ENCODE data around the gene RGS3.

The RGS3 gene

DNA sequence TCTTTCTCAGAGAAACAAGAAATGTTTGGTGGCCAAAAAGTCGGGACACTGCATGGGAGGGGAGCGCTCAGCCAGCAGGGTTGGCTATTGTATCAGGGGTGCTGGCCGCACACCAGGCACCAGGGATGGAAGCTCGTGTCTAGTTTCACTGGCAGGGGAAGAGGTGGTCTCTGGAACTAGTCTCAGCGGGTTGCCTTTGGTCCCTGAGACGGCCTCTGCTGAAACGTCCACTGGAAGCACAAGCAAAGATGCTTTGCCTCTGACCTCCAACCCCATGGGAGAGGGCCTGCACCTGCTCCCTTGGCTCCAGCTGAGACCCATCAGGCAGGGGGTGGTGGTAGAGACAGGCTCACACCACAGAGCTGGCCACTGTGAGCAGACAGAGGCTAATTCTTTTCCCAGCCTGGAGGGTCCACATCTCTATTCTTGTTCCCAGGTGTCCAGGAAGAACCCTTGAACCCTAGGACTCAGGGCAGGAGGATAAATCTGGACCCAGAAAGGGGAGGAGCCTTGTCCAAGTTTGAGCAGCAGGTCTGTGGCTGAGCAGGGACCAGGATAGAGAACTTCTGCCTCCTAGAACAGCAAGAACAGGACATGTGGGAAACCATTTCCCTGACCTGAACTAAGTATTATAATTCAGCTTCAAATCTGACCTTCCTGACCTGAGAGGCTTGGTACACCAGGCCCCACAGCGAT lies 102.6 kb downstream of the RGS3 start:
- TF ChIP-seq, protein P1, sequence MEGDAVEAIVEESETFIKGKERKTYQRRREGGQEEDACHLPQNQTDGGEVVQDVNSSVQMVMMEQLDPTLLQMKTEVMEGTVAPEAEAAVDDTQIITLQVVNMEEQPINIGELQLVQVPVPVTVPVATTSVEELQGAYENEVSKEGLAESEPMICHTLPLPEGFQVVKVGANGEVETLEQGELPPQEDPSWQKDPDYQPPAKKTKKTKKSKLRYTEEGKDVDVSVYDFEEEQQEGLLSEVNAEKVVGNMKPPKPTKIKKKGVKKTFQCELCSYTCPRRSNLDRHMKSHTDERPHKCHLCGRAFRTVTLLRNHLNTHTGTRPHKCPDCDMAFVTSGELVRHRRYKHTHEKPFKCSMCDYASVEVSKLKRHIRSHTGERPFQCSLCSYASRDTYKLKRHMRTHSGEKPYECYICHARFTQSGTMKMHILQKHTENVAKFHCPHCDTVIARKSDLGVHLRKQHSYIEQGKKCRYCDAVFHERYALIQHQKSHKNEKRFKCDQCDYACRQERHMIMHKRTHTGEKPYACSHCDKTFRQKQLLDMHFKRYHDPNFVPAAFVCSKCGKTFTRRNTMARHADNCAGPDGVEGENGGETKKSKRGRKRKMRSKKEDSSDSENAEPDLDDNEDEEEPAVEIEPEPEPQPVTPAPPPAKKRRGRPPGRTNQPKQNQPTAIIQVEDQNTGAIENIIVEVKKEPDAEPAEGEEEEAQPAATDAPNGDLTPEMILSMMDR (IDR thresholded peaks at IDR 0.05; ENCODE audit: low read depth, low read length) = no peak
- peak overlapping the region; percentile 68 for H3K4me3 ChIP-seq (ENCODE audit: low read depth, low read length)

DNA sequence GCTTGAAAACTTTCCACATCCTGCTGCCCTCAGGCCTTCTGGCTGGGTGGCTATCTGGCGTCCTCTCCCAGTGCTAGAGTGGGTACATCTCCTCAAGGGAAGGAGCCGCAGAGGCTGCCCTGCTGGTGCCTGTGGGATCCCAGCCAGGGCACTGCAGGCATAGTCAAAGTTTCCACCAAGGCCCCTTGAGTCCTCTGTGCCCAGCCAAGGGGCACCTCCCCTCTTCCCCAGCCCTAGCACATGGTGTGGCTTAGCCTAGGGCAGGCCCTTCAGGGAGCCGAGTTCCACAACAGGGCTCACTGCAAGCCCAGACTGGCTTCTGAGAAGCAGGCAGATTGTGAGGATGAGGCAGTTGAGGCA lies 103.2 kb downstream of the RGS3 start:
- TF ChIP-seq, protein P1 (IDR thresholded peaks at IDR 0.05; ENCODE audit: low read depth, low read length) = no peak
- H3K4me3 ChIP-seq (ENCODE audit: low read depth, low read length) = no peak overlapping the region

DNA sequence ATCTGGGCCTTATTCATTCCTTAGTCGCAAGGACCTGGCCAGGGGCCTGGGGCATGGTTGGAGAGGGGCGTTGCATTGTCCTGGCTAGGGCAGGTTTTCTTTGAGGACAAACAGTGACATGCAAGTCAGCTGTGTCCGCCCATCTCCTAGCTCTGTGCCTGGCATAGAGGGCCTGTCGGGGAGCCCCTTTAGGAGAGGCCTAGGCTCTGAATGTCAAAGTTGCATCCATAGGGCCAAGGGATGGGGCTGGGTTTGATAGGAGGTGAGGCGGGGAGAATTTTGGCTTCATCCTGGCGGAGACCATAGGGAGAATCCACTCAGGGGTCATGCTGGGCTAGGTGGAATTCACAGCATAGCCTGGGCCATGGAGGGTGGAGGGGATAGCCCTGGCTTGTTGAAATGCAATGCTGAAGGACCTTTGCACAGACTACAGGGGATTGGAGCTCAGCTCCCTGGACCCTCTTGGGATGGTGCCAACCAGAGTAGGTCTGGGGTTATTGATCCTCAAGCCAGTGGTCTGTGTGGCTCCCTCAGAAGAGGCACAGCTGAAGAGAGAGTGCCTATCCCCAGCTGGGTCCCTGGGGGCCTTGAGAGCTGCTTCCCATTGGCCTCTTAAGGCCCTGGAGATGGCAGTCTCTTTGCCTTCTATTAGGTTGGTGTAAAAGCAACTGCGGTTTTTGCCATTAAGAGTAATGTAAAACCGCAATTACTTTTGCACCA lies 104.0 kb downstream of the RGS3 start:
- no peak overlapping the region for H3K4me3 ChIP-seq (ENCODE audit: low read depth, low read length)
- TF ChIP-seq, protein P1 (IDR thresholded peaks at IDR 0.05; ENCODE audit: low read depth, low read length) = no peak

DNA sequence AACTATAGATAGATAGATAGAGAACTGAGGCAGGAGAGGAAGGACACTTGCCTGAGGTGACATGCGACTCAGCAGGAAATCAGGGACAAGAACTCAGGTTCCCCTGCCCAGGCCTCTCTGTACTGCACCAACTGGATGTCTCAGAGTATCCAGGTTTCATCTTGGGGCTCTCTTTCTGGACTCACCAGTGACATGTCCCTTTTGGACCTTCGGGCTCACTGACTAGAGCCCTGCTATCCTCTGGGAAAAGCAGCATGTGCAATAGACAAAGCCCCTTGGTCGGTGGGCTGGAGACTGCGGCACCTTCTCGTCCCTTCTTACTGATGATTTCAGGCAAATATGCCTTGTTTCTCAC lies 104.5 kb downstream of the RGS3 start:
- TF ChIP-seq, protein P1 (IDR thresholded peaks at IDR 0.05; ENCODE audit: low read depth, low read length) = no peak
- no peak overlapping the region for H3K4me3 ChIP-seq (ENCODE audit: low read depth, low read length)

DNA sequence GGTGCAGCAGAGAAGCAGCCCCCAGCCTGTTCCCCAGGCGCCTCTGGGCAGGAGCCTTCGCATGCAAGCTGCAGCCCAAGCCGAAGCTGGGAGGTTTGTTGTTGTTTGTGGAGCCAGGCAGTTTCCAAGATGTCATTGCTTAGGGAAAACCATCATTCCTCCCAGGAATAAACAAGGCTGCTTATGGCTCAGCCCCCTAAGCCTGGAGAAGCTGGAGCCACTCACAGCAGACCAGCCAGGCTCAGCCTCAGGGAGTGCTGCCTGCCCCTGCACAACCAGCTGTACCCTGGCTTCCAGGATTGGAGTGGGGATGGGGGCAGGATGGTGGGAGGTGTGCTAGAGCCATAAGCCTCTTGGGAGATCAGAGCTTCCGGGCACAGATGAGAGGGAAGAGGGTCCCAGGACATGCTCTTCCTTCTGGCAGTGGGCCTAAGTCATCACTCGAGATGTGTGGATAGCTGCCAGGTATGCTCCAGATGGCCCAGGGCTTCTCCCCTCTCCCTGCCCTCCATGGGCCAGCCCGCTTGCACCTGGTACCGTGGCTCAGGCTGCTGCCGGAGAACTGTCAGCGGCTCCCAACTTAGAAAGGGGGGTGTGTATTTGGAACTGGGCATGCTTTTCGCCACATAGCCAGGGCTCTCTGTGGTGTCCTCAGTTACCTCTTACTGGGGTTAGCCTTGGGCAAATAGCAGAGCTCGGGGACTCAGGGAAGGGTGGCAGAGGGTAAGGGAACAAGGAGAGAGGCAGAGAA lies 105.2 kb downstream of the RGS3 start:
- no peak overlapping the region for H3K4me3 ChIP-seq (ENCODE audit: low read depth, low read length)
- TF ChIP-seq, protein P1 (IDR thresholded peaks at IDR 0.05; ENCODE audit: low read depth, low read length) = no peak

DNA sequence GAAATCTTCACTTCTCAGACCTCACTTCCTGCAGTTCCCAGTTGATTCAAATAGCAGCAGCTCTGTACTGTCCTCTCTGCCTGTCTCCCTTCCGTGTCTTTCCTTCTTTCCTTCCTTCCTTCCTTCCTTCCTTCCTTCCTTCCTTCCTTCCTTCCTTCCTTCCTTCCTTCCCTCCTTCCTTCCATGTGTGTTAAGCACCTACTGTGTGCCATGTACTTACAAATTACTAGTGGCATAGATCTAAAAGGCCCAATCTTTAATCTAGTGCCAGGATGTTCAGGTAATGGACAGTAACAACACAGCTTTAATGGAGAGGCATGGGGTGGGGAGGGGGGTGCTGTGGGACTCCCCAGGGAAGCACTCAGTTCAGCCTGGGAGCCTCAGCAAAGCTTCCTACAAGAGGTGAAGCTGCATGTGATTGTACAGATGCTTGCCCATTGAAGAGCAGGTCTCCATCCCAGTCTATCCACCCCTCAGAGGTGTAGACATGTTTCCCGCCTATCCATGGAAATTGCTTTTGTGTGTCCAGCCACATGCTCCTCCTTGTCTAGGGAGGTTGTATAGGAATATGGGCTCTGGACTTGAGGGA lies 106.0 kb downstream of the RGS3 start:
- TF ChIP-seq, protein P1 (IDR thresholded peaks at IDR 0.05; ENCODE audit: low read depth, low read length) = no peak
- H3K4me3 ChIP-seq (ENCODE audit: low read depth, low read length) = no peak overlapping the region

All from WI38 (cell line).